Smooth muscle cell (in vitro differentiated cells): ENCODE data around the gene SLIT1. TPM values are rescaled to one million over a fixed set of nuclear protein-coding genes. Genes with fewer than 3 reads are reported as not detected.

ENCODE experiments used
- DNase-seq: peaks from one replicate; lab custom pipeline; 2025; ENCODE audit not compliant: unreplicated experiment; lab: John Stamatoyannopoulos, UW
- H2AFZ ChIP-seq: fragments of 200-600 bp; sonication (generic); 2 replicates; pipeline ENCODE4 v1.6.0; 2016; ENCODE audit warnings: antibody characterized with exemption, low read depth, mild to moderate bottlenecking
- H3F3A ChIP-seq: fragments of 200-600 bp; sonication (generic); 2 replicates; pipeline ENCODE4 v1.6.0; 2017; ENCODE audit warnings: antibody characterized with exemption, low read depth
- H3K27ac ChIP-seq: fragments of 200-600 bp; sonication (generic); 2 replicates; pipeline ENCODE4 v1.5.1; 2016; ENCODE audit warnings: low read depth, mild to moderate bottlenecking
- H3K27me3 ChIP-seq: fragments of 200-600 bp; sonication (generic); 2 replicates; pipeline ENCODE4 v1.6.1; 2016; ENCODE audit warnings: low read depth, mild to moderate bottlenecking
- H3K36me3 ChIP-seq: fragments of 200-600 bp; sonication (generic); 2 replicates; pipeline ENCODE4 v1.5.1; 2016; ENCODE audit warnings: low read depth
- H3K4me1 ChIP-seq: fragments of 200-600 bp; sonication (generic); 2 replicates; pipeline ENCODE4 v1.5.1; 2016; ENCODE audit warnings: low read depth
- H3K4me2 ChIP-seq: fragments of 200-600 bp; sonication (generic); 2 replicates; pipeline ENCODE4 v1.6.0; 2016; ENCODE audit warnings: mild to moderate bottlenecking
- H3K4me3 ChIP-seq: fragments of 200-600 bp; sonication (generic); 2 replicates; pipeline ENCODE4 v1.5.1; 2016; ENCODE audit warnings: mild to moderate bottlenecking
- H3K79me2 ChIP-seq: fragments of 200-600 bp; sonication (generic); 2 replicates; pipeline ENCODE4 v1.6.0; 2016; ENCODE audit warnings: low read depth, mild to moderate bottlenecking
- H3K9ac ChIP-seq: fragments of 200-600 bp; sonication (generic); 2 replicates; pipeline ENCODE4 v1.6.0; 2016; ENCODE audit warnings: low read depth
- H3K9me3 ChIP-seq: fragments of 200-600 bp; sonication (generic); replicated peaks from 2 replicates; pipeline ENCODE4 v1.5.1; 2016; ENCODE audit warnings: low read depth
- H4K20me1 ChIP-seq: fragments of 200-600 bp; sonication (generic); 2 replicates; pipeline ENCODE4 v1.6.0; 2016; ENCODE audit warnings: low read depth
- WGBS: methylation state at CpG from one replicate; pipeline ENCODE4 v1.1.7; 2016; ENCODE audit warnings: low lambda C conversion rate; 5-methylcytosine and 5-hydroxymethylcytosine counted together
- polyA plus RNA-seq: library from polyadenylated mRNA; unstranded; fragments of >200 nt; fragmentation: Nextera tagmentation; extraction: Ambion mirVana; gene quantifications from 2 replicates; pipeline ENCODE4 v1.2.1, GENCODE V29; 2016
- total RNA-seq: library from RNA; depleted of rRNA; stranded (reverse); fragments of >200 nt; gene quantifications from 2 replicates; pipeline ENCODE4 v1.2.3, GENCODE V29; 2014
- TF ChIP-seq, protein P1 (sequence below): fragments of 200-600 bp; sonication (generic); IDR thresholded peaks from 2 replicates; pipeline ENCODE4 v1.5.1; 2017; ENCODE audit warnings: borderline replicate concordance, mild to moderate bottlenecking, antibody characterized with exemption; ENCODE audit not compliant: insufficient read depth, poor library complexity, severe bottlenecking

SLIT1 gene
- total and polyA plus RNA-seq, 2 experiments from 2014 or later: 0.15 TPM; not detected in 1

DNA sequence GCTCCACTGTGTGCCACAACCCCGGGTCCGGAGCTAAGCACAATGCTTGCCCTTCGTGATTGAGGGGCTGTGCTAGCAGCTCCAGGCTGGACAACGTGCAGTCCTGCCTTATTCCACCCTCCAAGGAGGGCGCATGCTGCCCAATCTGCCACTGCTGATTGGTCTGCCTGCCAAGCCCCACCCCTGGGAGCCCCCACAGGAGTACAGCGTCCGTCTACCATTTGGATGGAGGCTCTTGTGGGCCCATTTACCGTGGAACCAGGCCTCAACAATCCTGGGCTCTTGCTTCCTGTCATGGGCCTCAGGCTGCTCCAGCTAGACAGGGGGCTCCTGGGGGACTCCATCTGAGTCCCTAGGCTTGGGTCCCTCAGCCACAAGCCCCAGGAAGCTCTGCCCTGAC is 173.3 kb downstream of the SLIT1 start:
- Histone ChIP-seq H2AFZ (no peak overlapping the region), H3K4me1 (no peaks in the 10 kb centered on the region), H3K27me3 (no peaks in the 10 kb centered on the region), H3F3A (no peaks in the 10 kb centered on the region), H3K36me3 (no peaks in the 10 kb centered on the region), H3K79me2 (no peaks in the 10 kb centered on the region), H3K4me2 (no peak overlapping the region), H3K27ac (no peak overlapping the region), H3K9me3 (no peaks in the 10 kb centered on the region), H4K20me1 (no peaks in the 10 kb centered on the region), H3K9ac (no peak overlapping the region), H3K4me3 (no peak overlapping the region)
- 92% methylated on average over 8 of the region's 8 CpGs for WGBS
- DNase-seq: no peak
- TF ChIP-seq, protein P1, sequence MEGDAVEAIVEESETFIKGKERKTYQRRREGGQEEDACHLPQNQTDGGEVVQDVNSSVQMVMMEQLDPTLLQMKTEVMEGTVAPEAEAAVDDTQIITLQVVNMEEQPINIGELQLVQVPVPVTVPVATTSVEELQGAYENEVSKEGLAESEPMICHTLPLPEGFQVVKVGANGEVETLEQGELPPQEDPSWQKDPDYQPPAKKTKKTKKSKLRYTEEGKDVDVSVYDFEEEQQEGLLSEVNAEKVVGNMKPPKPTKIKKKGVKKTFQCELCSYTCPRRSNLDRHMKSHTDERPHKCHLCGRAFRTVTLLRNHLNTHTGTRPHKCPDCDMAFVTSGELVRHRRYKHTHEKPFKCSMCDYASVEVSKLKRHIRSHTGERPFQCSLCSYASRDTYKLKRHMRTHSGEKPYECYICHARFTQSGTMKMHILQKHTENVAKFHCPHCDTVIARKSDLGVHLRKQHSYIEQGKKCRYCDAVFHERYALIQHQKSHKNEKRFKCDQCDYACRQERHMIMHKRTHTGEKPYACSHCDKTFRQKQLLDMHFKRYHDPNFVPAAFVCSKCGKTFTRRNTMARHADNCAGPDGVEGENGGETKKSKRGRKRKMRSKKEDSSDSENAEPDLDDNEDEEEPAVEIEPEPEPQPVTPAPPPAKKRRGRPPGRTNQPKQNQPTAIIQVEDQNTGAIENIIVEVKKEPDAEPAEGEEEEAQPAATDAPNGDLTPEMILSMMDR: no peak

GRCh38 chr10:97011397-97011796 is 174.4 kb downstream of the SLIT1 start:
- H3K27ac ChIP-seq: no peak overlapping the region
- H4K20me1 ChIP-seq: no peaks in the 10 kb centered on the region
- H3K27me3 ChIP-seq: no peaks in the 10 kb centered on the region
- no peaks in the 10 kb centered on the region for H3K9me3 ChIP-seq
- H3K36me3 ChIP-seq: no peaks in the 10 kb centered on the region
- H2AFZ ChIP-seq: no peak overlapping the region
- no peak overlapping the region for H3K9ac ChIP-seq
- no peaks in the 10 kb centered on the region for H3K4me1 ChIP-seq
- H3K4me2 ChIP-seq: no peak overlapping the region
- H3K4me3 ChIP-seq: no peak overlapping the region
- TF ChIP-seq, protein P1: no peak
- H3K79me2 ChIP-seq: no peaks in the 10 kb centered on the region
- no peak for DNase-seq
- H3F3A ChIP-seq: no peaks in the 10 kb centered on the region

- Histone ChIP-seq H3K4me1 (no peaks in the 10 kb centered on the region), H3K79me2 (no peaks in the 10 kb centered on the region), H4K20me1 (no peaks in the 10 kb centered on the region), H3K4me3 (no peak overlapping the region), H3K27ac (no peak overlapping the region), H3K9me3 (no peaks in the 10 kb centered on the region), H3K36me3 (no peaks in the 10 kb centered on the region), H3K4me2 (no peak overlapping the region), H2AFZ (no peak overlapping the region), H3F3A (no peaks in the 10 kb centered on the region), H3K27me3 (no peaks in the 10 kb centered on the region), H3K9ac (no peak overlapping the region)
- TF ChIP-seq, protein P1: no peak
- WGBS: 89% methylated on average over 4 of the region's 4 CpGs
- no peak for DNase-seq
These were observed 175.0 kb downstream of the SLIT1 start for GRCh38 chr10:97010695-97011206.

DNA sequence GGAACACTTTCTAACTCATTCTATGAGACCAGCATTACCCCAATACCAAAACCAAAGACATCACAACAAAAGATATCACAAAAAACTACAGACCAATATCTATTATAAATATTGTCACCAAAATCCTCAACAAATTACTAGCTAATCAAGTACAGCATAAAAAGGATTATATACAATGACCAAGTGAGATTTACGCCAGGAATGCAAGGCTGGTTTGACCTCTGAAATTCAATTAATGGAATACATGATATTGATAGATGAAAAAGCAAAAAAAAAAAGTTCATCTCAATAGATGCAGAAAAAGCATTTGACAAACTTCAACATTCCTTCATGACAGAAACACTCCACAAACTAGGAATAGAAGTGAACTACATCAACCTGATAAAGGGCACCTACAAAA is 178.3 kb downstream of the SLIT1 start:
- H3K36me3 ChIP-seq: no peaks in the 10 kb centered on the region
- no peaks in the 10 kb centered on the region for H3K79me2 ChIP-seq
- no peak overlapping the region for H2AFZ ChIP-seq
- no peaks in the 10 kb centered on the region for H3F3A ChIP-seq
- no peaks in the 10 kb centered on the region for H3K9me3 ChIP-seq
- TF ChIP-seq, protein P1: no peak
- H3K9ac ChIP-seq: no peak overlapping the region
- H3K4me2 ChIP-seq: no peak overlapping the region
- DNase-seq: no peak
- 98% methylated on average over 1 of the region's 1 CpG for WGBS
- no peak overlapping the region for H3K27ac ChIP-seq
- no peak overlapping the region for H3K4me3 ChIP-seq
- no peaks in the 10 kb centered on the region for H3K4me1 ChIP-seq
- H3K27me3 ChIP-seq: no peaks in the 10 kb centered on the region
- no peaks in the 10 kb centered on the region for H4K20me1 ChIP-seq
